Mucosa of descending colon (tissue), 3 donors: ENCODE results near the gene MAML3. TPM values are rescaled to one million over a fixed set of nuclear protein-coding genes. Genes with fewer than 3 reads are reported as not detected.

Experiments
- ATAC-seq: fragments of 200-7000 bp; cut with Tn5 transposase; one replicate; pipeline ENCODE4 v1.9.1; 2020; ENCODE audit warnings: mild to moderate bottlenecking, moderate library complexity
- DNase-seq, 3 donors: peaks; one replicate each; pipeline ENCODE4 v3.0.0-alpha.2; 2020
- H3K36me3 ChIP-seq: fragments of 200-600 bp; one replicate; pipeline ENCODE4 v1.8.0; 2021; ENCODE audit warnings: low read depth, mild to moderate bottlenecking
- H3K4me1 ChIP-seq: fragments of 200-600 bp; one replicate; pipeline ENCODE4 v1.8.0; 2021; ENCODE audit warnings: low read depth, mild to moderate bottlenecking
- H3K4me3 ChIP-seq: fragments of 200-600 bp; one replicate; pipeline ENCODE4 v1.8.0; 2021; ENCODE audit warnings: mild to moderate bottlenecking
- H3K9me3 ChIP-seq: fragments of 200-600 bp; one replicate; pipeline ENCODE4 v1.8.0; 2021; ENCODE audit warnings: mild to moderate bottlenecking
- CTCF ChIP-seq: fragments of 200-600 bp; IDR thresholded peaks from one replicate; pipeline ENCODE4 v1.8.0; 2022; ENCODE audit warnings: antibody characterized with exemption, mild to moderate bottlenecking
- intact Hi-C, 2 donors: fragments of 100-400 bp; cut with DNase I in 1 of 2; cut with micrococcal nuclease in 1 of 2; formaldehyde crosslinking; loops; one replicate each; pipeline versions ENCODE4 v1.11.0 to v1.11.1; 2022; cut with DNase I, micrococcal nuclease
- total RNA-seq, 3 donors: library from RNA; stranded (reverse); fragmentation: NEBNext Ultra II Directional in 2 of 3; extraction: Animal tissue kit (Norgen Biotek cat#: 25700) in 2 of 3; gene quantifications; one replicate each; pipeline versions ENCODE4 v1.2.1 to v1.2.4, GENCODE V29; 2021 to 2023
- donor health status: DM: no; HTN: no; CAD: no; lungs with moderate emphysema.
- donor health status: DM: no; HTN: no; CAD: no.
- donor health status: DM: no; HTN: yes; CAD: no.

Gene MAML3
- total RNA-seq, 3 donors from 2014 or later, result 10.4 to 23.5 (median 14.8) TPM

GRCh38 chr4:140108713-140109230 lies 45.2 kb downstream of the MAML3 start:
- Histone ChIP-seq H3K4me1 (peaks cover 10% of the 10 kb centered on the region), H3K4me3 (no peak overlapping the region), H3K36me3 (no peaks in the 10 kb centered on the region), H3K9me3 (no peaks in the 10 kb centered on the region)
- TF ChIP-seq CTCF, result no peak
- DNase-seq (no peak), ATAC-seq (peak; percentile 87)
- intact Hi-C loops, result no loop called here

DNA sequence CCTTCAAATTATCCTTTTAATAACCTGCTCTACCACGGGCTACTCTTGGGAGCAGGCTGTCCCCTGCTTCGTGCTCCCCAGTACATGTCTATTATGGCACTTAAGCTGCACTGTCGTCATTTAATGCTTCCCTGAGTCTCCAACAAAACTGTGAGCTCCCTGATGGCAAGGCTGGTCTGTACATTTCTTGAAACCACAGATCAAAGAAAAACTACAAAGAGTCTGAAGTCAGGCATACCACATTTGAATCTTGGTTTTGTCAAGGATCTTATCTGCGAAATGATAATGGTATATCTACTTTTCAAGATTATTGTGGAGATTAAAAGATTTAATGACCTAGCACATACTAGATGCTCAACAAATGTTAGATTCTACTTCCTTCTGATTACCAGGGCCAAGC lies 45.7 kb downstream of the MAML3 start:
- Histone ChIP-seq H3K9me3 (no peaks in the 10 kb centered on the region), H3K36me3 (no peaks in the 10 kb centered on the region), H3K4me3 (no peak overlapping the region), H3K4me1 (peaks cover 10% of the 10 kb centered on the region)
- ATAC-seq (no peak), DNase-seq (no peak)
- intact Hi-C loops, result no loop called here
- TF ChIP-seq CTCF, result no peak

- H3K9me3 ChIP-seq, result no peaks in the 10 kb centered on the region
- H3K4me1 ChIP-seq, result peaks cover 10% of the 10 kb centered on the region
- H3K4me3 ChIP-seq, result no peak overlapping the region
- H3K36me3 ChIP-seq, result no peaks in the 10 kb centered on the region
- DNase-seq (no peak), ATAC-seq (no peak)
- no peak for TF ChIP-seq CTCF
- intact Hi-C loops, result no loop called here
Observed at GRCh38 chr4:140106289-140106844, 47.6 kb downstream of the MAML3 start.

DNA sequence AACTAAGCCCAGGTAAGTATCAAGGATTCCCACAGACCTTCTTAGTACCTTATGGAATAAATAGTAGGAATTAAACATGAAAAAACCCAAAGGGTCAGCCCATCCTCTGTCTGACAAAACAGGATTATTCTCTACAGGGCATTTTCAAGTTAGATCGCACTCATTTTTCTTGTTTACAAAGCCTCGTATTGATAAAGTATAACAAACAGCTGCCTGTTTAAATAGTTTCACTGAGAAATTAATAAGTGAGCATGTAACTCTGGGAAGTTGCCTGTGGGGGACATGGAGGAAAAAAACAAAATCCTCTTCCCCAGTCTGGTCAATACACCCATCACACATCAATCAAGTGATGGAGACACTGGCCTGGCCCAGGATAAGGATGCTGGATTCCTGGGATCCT lies 48.5 kb downstream of the MAML3 start:
- intact Hi-C loops, result no loop called here
- Histone ChIP-seq H3K4me1 (peaks cover 3% of the 10 kb centered on the region), H3K36me3 (no peaks in the 10 kb centered on the region), H3K4me3 (no peak overlapping the region), H3K9me3 (no peaks in the 10 kb centered on the region)
- no peak for TF ChIP-seq CTCF
- ATAC-seq (no peak), DNase-seq (no peak)

GRCh38 chr4:140103676-140104075 lies 50.3 kb downstream of the MAML3 start:
- intact Hi-C loops, result no loop called here
- no peak for ATAC-seq
- Histone ChIP-seq H3K4me1 (no peaks in the 10 kb centered on the region), H3K4me3 (no peak overlapping the region), H3K36me3 (no peaks in the 10 kb centered on the region), H3K9me3 (no peaks in the 10 kb centered on the region)
- DNase-seq, result no peak
- no peak for TF ChIP-seq CTCF

- H3K36me3 ChIP-seq, result no peaks in the 10 kb centered on the region
- intact Hi-C loops, result no loop called here
Observed at GRCh38 chr4:140102421-140102820, 51.6 kb downstream of the MAML3 start.

More at GRCh38 chr4:140102421-140102820, 51.6 kb downstream of the MAML3 start:
- Histone ChIP-seq H3K9me3 (no peaks in the 10 kb centered on the region), H3K4me3 (no peak overlapping the region), H3K4me1 (no peaks in the 10 kb centered on the region)
- peak; percentile 21 for ATAC-seq
- TF ChIP-seq CTCF, result no peak
- no peak for DNase-seq
